Measurements from ENCODE around the gene SNAP25. TPM values are rescaled to one million over a fixed set of nuclear protein-coding genes. Genes with fewer than 3 reads are reported as not detected.

The SNAP25 gene
- total RNA-seq = 0.35 and 2.1 TPM in 2 replicates

DNA sequence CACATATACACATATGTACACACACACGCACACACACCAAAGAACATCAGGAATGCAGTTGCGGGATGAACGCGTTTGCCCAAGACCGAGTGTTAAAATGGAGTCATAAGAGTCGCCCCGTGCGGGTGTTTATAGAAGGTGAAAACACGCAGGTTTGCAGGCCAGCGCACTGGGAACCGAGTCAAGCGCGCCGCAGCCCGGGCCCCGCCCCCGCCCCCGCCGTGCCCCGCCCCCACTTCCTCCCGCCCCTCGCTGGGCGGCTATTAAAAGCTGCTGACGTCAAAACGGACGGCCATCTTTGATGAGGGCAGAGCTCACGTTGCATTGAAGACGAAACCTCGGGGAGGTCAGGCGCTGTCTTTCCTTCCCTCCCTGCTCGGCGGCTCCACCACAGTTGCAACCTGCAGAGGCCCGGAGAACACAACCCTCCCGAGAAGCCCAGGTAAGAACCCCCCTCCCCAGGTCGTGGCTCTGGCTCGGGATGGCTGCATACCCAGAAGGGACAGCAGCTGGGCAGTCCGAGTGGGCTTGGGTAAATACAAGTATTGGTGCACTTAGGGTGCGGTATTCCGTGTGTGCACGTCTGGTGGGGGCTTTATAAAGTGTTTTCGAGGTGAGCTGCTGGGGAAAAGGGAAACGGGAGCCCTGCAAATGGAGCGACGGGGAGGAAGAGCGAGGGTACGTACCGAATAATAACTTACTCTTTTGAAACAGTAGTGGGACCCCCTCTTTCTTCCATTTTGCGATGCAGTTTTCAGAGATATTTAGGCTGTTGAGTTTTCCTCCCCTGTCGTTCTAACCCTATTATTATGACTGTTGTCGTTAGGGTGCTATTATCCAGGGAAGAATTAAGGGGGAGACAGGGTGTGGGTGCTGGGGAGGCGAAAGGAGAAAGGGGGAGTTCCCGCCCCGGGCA, at the start of gene SNAP25:
TSS of gene SNAP25 (plus strand) at position 295 of the 916 bp plus-strand sequence. CDS start 56,662 bp downstream, outside the sequence.

Other genes with a start within 250 kb of the SNAP25 start
- 0.58 and 0.68 TPM in 2 replicates for gene ANKEF1, start 183.8 kb upstream of the SNAP25 start, total RNA-seq
- gene MKKS, start 215.4 kb downstream of the SNAP25 start, total RNA-seq = 4.7 and 6.1 TPM in 2 replicates
- gene SLX4IP, start 216.5 kb downstream of the SNAP25 start, total RNA-seq = 2.7 and 3.6 TPM in 2 replicates